ENCODE measurements around the gene UBE2J2.
"Not testable (repeated sequence)": the region's sequence is repeated elsewhere in the genome, so short reads cannot be mapped to it uniquely, and the experiment has no call there.

The UBE2J2 gene

GRCh38 chr1:1255078-1255477, 18.6 kb downstream of the UBE2J2 start:
- no peak for DNase-seq

- no peak for DNase-seq
Observed at GRCh38 chr1:1254667-1254998, 19.0 kb downstream of the UBE2J2 start.

- no peak for DNase-seq
Observed at GRCh38 chr1:1253972-1254666, 19.5 kb downstream of the UBE2J2 start.

- no peak for DNase-seq
Observed at GRCh38 chr1:1253314-1253713, 20.3 kb downstream of the UBE2J2 start.

GRCh38 chr1:1250786-1251284, 22.8 kb downstream of the UBE2J2 start:
- no peak for DNase-seq

DNA sequence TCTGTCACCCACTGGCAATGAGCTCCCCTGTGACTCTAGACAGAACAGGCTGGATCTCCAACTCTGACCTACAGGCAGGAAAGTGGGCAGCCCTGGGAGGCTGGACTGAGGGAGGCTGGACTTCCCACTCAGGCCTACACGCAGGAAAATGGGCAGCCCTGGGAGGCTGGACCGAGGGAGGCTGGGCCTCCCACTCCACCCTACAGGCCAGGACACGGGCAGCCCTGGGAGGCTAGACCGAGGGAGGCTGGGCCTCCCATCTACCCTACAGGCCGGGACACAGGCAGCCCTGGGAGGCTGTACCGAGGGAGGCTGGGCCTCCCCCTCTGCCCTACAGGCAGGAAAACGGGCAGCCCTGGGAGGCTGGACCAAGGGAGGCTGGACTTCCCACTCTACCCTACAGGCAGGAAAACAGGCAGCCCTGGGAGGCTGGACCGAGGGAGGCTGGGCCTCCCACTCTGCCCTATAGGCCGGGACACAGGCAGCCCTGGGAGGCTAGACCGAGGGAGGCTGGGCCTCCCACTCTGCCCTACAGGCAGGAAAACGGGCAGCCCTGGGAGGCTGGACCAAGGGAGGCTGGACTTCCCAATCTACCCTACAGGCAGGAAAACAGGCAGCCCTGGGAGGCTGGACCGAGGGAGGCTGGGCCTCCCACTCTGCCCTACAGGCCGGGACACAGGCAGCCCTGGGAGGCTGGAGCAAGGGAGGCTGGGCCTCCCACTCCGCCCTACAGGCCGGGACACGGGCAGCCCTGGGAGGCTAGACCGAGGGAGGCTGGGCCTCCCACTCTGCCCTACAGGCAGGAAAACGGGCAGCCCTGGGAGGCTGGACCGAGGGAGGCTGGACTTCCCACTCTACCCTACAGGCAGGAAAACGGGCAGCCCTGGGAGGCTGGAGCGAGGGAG, 25.4 kb downstream of the UBE2J2 start:
- DNase-seq = not testable (repeated sequence)

DNA sequence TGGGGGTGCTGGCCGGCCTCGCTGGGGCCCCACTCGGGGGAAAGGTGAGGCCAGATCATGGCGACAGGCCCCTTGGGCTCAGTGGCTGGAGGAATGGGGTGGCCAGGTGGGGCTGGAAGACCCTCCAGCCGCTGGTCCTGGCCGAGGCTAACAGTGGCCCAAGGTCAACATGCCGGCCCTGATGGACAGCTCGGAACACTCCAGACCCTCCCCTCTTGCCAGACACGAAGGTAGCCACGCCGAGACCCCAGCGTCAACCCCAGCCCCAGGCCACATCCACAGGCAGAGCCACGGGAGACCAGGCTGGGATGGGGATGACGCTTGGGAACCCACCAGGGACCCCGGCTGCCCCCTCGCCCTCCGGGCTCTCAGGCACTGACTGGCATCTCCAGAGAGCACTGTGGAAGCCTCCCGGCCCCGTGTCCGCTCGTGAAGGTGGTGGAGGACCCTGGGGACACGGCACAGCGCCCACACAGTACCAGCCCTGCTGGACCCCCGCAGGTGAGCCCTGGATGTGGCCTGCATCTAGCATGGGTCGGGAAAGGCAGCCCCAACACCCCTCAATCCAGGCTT, 26.2 kb downstream of the UBE2J2 start:
- no peak for DNase-seq

DNA sequence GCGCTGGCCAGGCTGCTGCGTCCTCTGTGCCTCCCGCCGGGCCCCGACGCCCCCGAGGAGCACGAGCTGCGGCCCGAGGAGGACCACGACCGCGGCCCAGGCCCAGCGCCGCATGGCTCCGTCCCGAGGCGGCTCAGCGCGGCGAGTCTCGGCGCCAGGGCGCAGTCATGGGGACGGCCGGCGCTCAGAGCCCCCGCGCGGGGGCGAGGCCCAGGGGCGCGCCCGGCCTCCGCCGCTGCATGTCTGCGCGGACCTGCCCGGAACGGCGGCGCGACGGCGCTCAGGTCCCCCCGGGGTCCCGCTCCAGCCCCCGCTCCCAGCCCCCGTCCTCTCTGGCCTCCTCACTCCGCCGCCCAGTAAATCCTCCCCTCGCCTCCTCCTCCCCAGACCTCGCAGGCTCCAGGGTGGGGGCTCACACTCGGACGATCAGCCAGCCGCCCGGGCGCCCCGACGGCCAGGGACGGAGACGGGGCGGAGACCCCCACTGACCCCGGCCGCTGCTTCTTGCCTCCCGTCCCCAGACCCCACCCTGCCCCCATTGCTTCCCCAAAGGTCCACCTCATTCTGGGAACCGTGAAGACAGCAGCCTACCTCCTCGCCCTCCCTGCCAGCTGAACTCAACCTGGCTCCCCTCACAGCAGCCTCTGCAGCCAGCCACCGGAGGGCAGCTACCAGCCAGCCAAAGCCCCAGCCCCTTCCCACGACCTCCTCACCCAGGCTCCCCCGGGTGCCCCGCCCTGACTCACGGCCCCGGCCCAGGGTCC, 26.9 kb downstream of the UBE2J2 start, which contains the start of gene C1QTNF12:
Gene C1QTNF12, minus strand, starts transcription at position 146 of the 764 bp plus-strand sequence. Its CDS starts 32 bp downstream, at position 114.
- DNase-seq = no peak

GRCh38 chr1:1245817-1246576, 27.7 kb downstream of the UBE2J2 start:
- no peak for DNase-seq

DNA sequence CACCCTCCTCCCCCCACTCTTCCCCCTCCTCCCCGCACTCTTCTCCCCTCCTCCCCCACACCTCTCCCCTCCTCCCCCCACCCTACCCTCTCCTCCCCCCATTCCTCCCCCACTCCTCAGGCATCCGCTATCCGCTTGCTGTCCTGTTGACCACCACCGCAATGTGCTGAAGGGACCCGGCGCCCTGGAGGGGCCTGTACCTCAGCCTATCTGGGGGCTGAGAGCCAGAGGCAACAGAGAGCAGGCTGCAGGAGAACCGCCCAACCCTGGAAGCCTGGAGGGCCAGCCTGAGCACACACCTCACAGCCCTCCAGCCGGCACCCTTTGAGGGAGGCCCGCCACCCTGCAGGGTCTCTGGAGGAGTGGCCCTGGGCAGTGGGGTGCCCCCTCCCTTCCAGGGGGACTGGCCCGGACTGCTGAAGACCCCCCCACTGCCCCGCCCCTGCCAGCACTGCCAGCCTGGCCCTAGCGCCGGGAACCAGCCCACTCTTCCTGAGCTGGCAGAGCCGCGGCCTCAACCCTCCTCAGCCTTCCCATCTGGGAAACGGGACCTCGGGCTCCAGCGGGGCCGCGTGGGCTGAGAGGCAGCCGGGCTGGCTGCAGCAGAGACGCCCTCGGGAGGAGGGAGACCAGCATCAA, 28.4 kb downstream of the UBE2J2 start:
- DNase-seq = no peak

- no peak for DNase-seq
Observed at GRCh38 chr1:1244192-1244811, 29.4 kb downstream of the UBE2J2 start.

GRCh38 chr1:1243807-1244191, 29.9 kb downstream of the UBE2J2 start:
- DNase-seq = no peak

- DNase-seq = no peak
Observed at GRCh38 chr1:1243266-1243660, 30.4 kb downstream of the UBE2J2 start.

GRCh38 chr1:1242461-1243265, 31.0 kb downstream of the UBE2J2 start:
- no peak for DNase-seq

DNA sequence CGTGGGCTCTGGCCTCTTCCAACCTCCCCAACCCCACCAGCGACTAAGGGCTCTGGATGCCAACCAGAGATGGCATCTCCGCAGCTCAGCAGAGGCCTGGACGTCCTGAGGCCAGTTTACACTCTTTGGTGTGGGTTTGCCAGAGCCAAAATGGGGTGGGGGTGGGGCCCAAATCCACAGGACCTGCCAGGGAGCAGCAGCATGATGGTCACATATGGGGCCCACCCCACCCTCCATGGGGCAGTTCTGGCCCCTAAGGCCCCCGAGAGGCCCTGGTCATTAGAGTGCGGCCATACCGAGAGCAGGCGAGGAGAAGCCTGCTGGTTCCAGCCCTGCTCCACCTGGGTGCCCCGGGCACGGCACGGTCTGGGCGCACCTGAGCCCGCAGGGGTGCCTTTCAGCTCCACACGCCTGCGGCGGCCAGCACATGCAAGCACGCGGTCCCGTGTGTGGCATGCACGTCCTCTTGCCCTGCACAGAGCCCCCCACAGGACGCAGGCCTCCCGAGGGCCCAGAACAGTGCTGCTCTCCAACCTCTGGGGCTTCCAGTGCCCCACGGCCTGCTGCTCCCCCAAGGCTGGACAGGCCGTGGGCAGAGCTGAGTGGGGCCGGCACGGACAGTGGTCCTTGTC, 31.9 kb downstream of the UBE2J2 start:
- DNase-seq = no peak

DNA sequence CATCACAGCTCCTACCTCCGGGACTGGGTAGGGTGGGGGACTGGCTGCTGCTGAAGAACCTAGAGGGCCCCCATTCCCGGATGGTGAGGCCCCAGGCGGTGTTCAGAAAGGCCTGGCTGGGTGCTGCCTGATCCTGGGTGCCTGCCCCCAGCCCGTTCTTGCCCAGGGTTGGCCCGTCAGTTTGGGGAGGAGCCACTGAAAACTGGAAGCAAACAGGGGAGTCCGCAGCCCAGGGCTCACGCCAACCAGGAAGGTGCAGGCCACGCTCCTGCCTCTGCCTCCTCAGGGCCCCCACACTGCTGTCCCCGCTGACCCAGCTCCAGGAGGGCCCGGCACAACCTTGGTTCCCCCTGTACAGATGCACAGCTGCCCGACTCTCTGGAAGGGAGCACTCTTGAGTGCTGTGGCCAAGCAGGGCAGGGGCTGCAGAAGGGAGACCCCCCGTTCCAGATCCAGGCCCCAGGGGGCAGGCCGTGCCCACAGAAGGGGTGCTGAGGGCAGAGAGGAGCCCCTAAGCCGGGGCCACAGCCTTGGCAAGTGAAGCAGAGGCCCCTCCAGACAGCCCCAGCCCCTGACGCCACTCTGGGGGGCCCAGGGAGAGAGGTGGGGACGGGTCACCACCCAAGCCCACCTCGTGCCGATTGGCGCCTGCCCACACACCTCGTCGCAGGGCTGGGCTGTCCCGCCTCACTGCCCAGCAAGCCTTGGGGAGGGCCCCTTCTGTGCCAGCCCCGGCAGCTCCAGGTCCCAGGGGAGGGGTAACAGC, 32.6 kb downstream of the UBE2J2 start:
- DNase-seq = no peak

DNA sequence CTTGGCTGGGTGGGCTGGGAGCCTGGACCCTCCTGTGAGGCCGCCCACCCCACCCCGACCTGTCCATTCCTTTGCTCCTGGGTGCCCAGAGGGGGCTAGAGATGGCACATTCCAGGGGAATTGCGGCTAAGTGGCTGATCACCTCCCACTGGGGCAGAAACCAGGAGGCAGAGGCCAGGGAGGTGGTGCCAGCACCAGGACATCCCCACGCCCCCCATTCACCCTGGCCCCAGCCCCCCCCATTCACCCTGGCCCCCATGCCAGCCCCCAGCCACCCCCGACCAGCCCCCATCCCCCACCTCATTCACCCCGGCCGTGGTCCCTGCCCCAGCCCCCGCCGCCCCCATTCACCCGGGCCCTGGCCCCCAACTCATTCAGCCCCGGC, 33.3 kb downstream of the UBE2J2 start:
- DNase-seq = no peak

DNA sequence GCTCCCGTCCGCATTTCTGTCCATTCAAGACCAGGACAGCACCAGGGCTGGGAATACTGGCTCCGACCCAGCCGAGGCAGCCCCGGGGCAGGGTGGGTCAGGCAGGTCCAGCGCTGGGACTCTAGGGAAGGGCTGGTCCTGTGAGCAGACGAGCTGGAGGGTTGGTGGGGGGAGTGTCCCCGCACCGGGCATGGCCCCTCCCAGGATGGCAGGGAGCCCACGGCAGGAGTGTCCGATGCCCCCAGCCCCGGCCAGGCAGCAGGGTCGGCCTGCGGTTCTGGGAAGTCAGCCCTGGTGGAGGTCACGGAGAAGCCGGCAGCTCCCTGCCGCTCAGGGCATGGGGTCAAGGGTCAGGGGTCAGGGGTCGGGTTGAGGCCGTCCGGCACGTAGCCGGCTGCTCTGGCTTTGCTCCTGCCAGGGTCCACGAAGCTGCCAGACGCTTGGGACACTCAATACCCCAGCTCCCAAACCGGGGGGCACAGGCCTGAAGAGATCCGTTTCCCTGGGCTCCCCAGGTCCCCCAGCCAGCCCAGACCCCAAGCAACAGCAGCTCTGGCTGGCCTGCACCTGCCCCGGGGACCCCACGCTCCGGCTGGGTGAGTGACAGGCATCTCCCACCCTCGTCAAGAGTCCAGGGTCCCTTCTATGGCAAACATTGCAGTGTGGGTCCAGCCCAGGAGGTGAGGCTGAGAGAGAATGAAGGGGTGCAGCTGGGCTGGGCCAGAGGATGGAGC, 33.9 kb downstream of the UBE2J2 start:
- DNase-seq = no peak
